Endothelial cell of hepatic sinusoid (primary cell): ENCODE data around the gene VASH1.

ENCODE experiments used
- in situ Hi-C: cut with HindIII; loops from 2 replicates; pipeline ENCODE4 v1.10.0; 2017; ENCODE audit warnings: low sequenced_read_pairs

The VASH1 gene

DNA sequence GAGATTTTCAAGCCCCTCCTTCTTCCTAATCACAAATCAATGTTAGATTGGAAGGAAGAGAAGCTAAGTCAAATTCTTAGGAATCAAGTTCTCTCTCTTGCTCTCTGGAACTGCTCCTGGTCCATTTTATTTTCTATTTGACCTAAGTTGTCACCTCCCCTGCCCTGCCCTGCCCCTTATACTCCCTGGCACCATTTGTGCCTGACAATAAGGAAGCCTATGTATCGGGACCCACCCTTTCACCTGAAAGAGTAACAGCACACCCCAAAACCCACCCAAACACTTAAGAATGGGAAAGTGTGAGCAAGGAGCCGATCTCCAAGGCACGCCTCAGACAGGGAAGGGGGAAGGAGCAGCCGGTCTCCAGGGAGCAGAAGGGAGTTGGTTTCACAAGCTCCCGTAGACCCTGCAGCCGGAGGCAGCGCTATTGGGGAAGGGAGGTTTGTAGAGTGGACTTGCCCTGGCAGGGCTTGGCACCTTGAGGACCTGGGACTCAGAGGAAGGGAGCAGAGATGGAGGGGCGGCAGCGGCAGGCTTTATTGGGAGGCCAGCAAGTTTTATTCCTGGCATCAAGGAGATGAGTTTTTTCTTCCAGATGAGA, 66.5 kb downstream of the VASH1 start:
- in situ Hi-C loops: no loop called here

DNA sequence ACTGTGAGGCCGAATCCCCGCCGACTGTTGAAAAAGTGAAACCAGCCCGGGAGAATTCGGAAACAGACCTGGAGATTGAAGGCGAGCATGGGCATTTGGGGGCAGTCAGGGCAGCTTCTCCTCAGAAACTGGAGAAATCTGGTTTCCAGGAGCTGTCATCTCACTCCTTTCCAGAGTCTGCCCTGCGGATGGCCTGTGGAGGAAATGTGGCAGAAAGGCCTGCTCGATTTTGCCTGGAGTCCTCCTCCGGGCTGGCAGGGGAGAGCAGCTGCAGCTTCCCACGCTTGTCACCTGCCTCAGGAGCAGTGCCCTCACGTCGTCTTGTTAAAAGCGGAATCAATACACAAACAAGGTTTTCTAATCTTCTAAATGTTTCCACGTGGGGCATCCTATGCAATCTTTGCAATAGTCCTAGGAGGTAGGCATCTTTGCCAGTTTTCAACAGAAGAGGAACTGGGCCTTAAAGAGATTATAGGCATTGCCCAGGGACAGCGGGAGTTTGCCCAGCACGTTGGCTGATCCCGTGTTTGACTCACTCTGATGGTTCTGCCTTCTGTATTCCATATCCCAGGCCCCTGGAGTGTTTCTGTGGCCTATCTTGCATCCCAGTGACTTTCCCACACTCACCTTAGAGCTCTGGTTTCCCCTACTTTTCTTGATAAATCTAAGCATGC, 67.2 kb downstream of the VASH1 start:
- in situ Hi-C loops: no loop called here

DNA sequence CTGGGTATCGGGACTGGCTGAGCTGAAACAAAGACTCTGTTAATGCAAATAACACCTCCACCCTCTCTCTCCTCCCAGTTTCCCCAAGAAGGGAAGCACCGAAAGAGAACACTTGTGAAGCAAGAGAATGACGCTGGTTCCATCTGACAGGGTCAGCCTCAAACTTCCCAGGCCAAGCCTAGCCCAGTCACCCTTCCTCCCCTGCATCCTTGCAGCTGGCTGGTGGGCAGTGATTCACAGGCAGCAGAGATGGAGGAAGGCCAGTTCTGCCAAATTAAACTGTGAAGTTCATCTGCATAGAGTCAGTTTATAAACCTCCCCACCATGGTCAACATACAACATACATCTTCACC, 67.7 kb downstream of the VASH1 start:
- in situ Hi-C loops: no loop called here

- in situ Hi-C loops: no loop called here
Measured at GRCh38 chr14:76829650-76830421, 68.6 kb downstream of the VASH1 start.

- in situ Hi-C loops: no loop called here
Measured at GRCh38 chr14:76830556-76830955, 69.3 kb downstream of the VASH1 start.

- in situ Hi-C loops: no loop called here
Measured at GRCh38 chr14:76832503-76832988, 71.3 kb downstream of the VASH1 start.
